GM19043 (cell line): ENCODE data around the gene PROM2.

ENCODE experiments used
- ATAC-seq: cut with Tn5 transposase; IDR thresholded peaks from one replicate; pipeline ENCODE4 v1.9.1; 2021; ENCODE audit warnings: low read depth; ENCODE audit not compliant: unreplicated experiment

The PROM2 gene

GRCh38 chr2:95336406-95336805 lies 62.2 kb downstream of the PROM2 start:
- ATAC-seq, result no peak

- ATAC-seq, result no peak
Observed at GRCh38 chr2:95337829-95338228, 63.6 kb downstream of the PROM2 start.
